ENCODE data around the gene GTF3C5.

DNA sequence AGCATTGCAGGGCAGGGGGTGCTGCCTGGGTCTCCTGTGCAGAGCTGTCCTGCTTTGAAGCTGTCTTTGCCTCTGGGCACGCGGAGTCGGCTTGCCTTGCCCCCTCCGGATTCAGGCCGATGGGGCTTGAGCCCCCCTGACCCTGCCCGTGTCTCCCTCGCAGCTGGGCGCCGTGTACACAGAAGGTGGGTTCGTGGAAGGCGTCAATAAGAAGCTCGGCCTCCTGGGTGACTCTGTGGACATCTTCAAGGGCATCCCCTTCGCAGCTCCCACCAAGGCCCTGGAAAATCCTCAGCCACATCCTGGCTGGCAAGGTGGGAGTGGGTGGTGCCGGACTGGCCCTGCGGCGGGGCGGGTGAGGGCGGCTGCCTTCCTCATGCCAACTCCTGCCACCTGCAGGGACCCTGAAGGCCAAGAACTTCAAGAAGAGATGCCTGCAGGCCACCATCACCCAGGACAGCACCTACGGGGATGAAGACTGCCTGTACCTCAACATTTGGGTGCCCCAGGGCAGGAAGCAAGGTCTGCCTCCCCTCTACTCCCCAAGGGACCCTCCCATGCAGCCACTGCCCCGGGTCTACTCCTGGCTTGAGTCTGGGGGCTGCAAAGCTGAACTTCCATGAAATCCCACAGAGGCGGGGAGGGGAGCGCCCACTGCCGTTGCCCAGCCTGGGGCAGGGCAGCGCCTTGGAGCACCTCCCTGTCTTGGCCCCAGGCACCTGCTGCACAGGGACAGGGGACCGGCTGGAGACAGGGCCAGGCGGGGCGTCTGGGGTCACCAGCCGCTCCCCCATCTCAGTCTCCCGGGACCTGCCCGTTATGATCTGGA lies 33.7 kb downstream of the GTF3C5 start:
- TF ChIP-seq, protein P1, sequence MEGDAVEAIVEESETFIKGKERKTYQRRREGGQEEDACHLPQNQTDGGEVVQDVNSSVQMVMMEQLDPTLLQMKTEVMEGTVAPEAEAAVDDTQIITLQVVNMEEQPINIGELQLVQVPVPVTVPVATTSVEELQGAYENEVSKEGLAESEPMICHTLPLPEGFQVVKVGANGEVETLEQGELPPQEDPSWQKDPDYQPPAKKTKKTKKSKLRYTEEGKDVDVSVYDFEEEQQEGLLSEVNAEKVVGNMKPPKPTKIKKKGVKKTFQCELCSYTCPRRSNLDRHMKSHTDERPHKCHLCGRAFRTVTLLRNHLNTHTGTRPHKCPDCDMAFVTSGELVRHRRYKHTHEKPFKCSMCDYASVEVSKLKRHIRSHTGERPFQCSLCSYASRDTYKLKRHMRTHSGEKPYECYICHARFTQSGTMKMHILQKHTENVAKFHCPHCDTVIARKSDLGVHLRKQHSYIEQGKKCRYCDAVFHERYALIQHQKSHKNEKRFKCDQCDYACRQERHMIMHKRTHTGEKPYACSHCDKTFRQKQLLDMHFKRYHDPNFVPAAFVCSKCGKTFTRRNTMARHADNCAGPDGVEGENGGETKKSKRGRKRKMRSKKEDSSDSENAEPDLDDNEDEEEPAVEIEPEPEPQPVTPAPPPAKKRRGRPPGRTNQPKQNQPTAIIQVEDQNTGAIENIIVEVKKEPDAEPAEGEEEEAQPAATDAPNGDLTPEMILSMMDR (conservative IDR thresholded peaks at IDR 0.05), result no peak
- TF ChIP-seq EZH2 (IDR thresholded peaks at IDR 0.05; ENCODE audit: low read depth), result no peak

All from PC-9 (cell line).